HepG2 (cell line): Measurements from ENCODE around the gene ALG3. TPM values are rescaled to one million over a fixed set of nuclear protein-coding genes. Genes with fewer than 3 reads are reported as not detected.
A peak's percentile ranks its signal among the peaks of the same experiment; 100 is the strongest.

Experiments
- AGO1 ChIP-seq: fragments of 200-400 bp; formaldehyde crosslinking; IDR thresholded peaks from 2 replicates; pipeline ENCODE4 v1.6.1; 2017; ENCODE audit warnings: mild to moderate bottlenecking, low read depth, low read length, moderate library complexity; ENCODE audit not compliant: poor library complexity, severe bottlenecking
- CREM ChIP-seq, 2 experiments: sonication (generic) in 1 of 2; formaldehyde crosslinking in 1 of 2; IDR thresholded peaks; 2 replicates each; pipeline versions ENCODE4 v1.4.0 to v1.6.1; 2016 to 2020; ENCODE audit warnings: antibody characterized with exemption in 1 of 2, mild to moderate bottlenecking in 1 of 2, missing genetic modification reagents in 1 of 2
- MAZ ChIP-seq, 2 experiments: sonication (generic) in 1 of 2; formaldehyde crosslinking in 1 of 2; IDR thresholded peaks; 2 replicates each; pipeline versions ENCODE4 v1.5.0 to v1.6.1; 2012 to 2020; ENCODE audit warnings: low read depth in 2 of 2, mild to moderate bottlenecking in 2 of 2, borderline replicate concordance in 1 of 2, improper control_type of control experiment in 1 of 2, low read length in 1 of 2, missing genetic modification reagents in 1 of 2, moderate library complexity in 1 of 2
- MIER2 ChIP-seq: IDR thresholded peaks from 2 replicates; pipeline ENCODE4 v1.6.1; 2016; ENCODE audit warnings: missing biosample characterization, missing genetic modification reagents
- SAP130 ChIP-seq: IDR thresholded peaks from 2 replicates; pipeline ENCODE4 v1.6.1; 2016; ENCODE audit warnings: low read depth
- TCF7L2 ChIP-seq: IDR thresholded peaks from 2 replicates; pipeline ENCODE4 v1.6.1; 2011; ENCODE audit warnings: mild to moderate bottlenecking, low read depth, low read length, moderate library complexity
- ZFY ChIP-seq: sonication (generic); formaldehyde crosslinking; IDR thresholded peaks from 2 replicates; pipeline ENCODE4 v1.4.0; 2020; ENCODE audit warnings: missing genetic modification reagents
- ZSCAN25 ChIP-seq: sonication (generic); formaldehyde crosslinking; IDR thresholded peaks from 2 replicates; pipeline ENCODE4 v1.8.0; 2022; ENCODE audit warnings: mild to moderate bottlenecking, missing genetic modification reagents
- polyA plus RNA-seq, 8 experiments: library from polyadenylated mRNA; depleted of rRNA in 3 of 8; stranded (reverse) in 7 of 8; unstranded in 1 of 8; fragments of >200 nt; fragmentation: Illumina TruSeq in 4 of 8; extraction: Trizol in 4 of 8; gene quantifications; 2 replicates each; pipeline versions ENCODE4 v1.2.1 to v1.2.3, GENCODE V29; 2011 to 2016; ENCODE audit warnings: low read depth in 4 of 8, missing spikeins in 1 of 8, mixed read lengths in 1 of 8; ENCODE audit not compliant: insufficient read depth in 1 of 8
- total RNA-seq, 5 experiments: library from RNA; depleted of rRNA; stranded (reverse); fragments of >200 nt; fragmentation: Illumina TruSeq; extraction: Trizol; gene quantifications; 2 replicates each; pipeline ENCODE4 v1.2.3, GENCODE V29; 2016; ENCODE audit warnings: low read depth in 1 of 5
- TF ChIP-seq, protein P1 (sequence below), 2 experiments: IDR thresholded peaks; 2 replicates each; pipeline ENCODE4 v1.6.1; 2011 to 2012; ENCODE audit warnings: low read length in 2 of 2, borderline replicate concordance in 1 of 2, low read depth in 1 of 2, mild to moderate bottlenecking in 1 of 2, moderate library complexity in 1 of 2
- TF ChIP-seq, protein P2 (sequence below): sonication (generic); formaldehyde crosslinking; conservative IDR thresholded peaks from 2 replicates; pipeline ENCODE4 v1.4.0; 2020; ENCODE audit warnings: missing genetic modification reagents
- TF ChIP-seq, protein P3 (sequence below): sonication (generic); formaldehyde crosslinking; IDR thresholded peaks from 2 replicates; pipeline ENCODE4 v1.5.0; 2020; ENCODE audit warnings: mild to moderate bottlenecking, missing genetic modification reagents

The ALG3 gene
- total and polyA plus RNA-seq, 2 of the 13 experiments (the other 11 are each of a cell fraction or from before 2014, with no cell fraction given), result 46.6 to 57.1 TPM

DNA sequence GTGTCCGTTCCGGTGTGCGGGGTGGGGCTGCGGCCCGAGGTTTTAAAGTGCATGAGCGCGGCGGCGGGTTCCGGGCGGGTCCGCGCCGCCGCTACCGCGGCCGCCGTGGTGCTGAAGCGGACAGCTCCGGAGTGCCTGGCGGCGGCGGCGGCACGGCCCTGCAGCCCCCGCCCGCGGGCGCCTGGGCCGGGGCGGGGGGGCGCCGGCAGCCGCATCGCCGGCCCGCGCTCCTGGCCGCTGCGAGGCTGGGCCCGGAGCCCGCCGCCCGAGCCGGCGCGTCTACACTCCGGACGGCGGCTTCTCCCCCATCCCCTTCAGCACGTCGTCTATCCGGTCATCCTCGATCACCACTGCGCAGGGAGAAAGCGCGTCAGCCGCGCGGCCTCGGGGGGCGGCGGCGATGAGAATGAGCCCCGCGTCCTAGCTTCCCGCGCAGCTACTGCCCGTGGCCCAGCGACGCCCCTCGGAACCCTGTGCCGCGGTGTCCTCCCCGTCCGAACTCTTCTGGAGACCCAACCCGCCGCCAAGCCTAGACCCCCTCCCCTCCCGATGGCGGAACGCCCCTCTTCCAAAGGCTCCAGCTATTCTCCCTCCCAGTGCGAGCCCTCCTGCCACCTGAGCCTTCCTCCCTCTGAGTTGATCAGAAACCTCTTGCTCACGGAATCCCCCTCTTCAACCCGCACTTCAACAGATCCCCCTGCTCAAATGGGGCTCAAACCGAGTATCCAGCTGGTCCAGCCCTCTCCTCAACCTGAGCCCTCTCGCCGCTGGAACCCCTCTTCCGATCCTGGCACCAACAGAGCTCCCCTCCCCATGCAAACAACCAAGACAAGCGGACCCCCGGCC lies 11.3 kb upstream of the ALG3 start (continued):
- TF ChIP-seq, protein P1, sequence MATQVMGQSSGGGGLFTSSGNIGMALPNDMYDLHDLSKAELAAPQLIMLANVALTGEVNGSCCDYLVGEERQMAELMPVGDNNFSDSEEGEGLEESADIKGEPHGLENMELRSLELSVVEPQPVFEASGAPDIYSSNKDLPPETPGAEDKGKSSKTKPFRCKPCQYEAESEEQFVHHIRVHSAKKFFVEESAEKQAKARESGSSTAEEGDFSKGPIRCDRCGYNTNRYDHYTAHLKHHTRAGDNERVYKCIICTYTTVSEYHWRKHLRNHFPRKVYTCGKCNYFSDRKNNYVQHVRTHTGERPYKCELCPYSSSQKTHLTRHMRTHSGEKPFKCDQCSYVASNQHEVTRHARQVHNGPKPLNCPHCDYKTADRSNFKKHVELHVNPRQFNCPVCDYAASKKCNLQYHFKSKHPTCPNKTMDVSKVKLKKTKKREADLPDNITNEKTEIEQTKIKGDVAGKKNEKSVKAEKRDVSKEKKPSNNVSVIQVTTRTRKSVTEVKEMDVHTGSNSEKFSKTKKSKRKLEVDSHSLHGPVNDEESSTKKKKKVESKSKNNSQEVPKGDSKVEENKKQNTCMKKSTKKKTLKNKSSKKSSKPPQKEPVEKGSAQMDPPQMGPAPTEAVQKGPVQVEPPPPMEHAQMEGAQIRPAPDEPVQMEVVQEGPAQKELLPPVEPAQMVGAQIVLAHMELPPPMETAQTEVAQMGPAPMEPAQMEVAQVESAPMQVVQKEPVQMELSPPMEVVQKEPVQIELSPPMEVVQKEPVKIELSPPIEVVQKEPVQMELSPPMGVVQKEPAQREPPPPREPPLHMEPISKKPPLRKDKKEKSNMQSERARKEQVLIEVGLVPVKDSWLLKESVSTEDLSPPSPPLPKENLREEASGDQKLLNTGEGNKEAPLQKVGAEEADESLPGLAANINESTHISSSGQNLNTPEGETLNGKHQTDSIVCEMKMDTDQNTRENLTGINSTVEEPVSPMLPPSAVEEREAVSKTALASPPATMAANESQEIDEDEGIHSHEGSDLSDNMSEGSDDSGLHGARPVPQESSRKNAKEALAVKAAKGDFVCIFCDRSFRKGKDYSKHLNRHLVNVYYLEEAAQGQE (IDR thresholded peaks at IDR 0.05; ENCODE audit: borderline replicate concordance in 1 of 2, low read depth in 1 of 2, low read length in 2 of 2), result peak; percentile 65 to 91
- peak; percentile 69 for TF ChIP-seq MIER2 (CRISPR knock-in tag)
- peak; percentile 88 for TF ChIP-seq AGO1
- TF ChIP-seq, protein P2, sequence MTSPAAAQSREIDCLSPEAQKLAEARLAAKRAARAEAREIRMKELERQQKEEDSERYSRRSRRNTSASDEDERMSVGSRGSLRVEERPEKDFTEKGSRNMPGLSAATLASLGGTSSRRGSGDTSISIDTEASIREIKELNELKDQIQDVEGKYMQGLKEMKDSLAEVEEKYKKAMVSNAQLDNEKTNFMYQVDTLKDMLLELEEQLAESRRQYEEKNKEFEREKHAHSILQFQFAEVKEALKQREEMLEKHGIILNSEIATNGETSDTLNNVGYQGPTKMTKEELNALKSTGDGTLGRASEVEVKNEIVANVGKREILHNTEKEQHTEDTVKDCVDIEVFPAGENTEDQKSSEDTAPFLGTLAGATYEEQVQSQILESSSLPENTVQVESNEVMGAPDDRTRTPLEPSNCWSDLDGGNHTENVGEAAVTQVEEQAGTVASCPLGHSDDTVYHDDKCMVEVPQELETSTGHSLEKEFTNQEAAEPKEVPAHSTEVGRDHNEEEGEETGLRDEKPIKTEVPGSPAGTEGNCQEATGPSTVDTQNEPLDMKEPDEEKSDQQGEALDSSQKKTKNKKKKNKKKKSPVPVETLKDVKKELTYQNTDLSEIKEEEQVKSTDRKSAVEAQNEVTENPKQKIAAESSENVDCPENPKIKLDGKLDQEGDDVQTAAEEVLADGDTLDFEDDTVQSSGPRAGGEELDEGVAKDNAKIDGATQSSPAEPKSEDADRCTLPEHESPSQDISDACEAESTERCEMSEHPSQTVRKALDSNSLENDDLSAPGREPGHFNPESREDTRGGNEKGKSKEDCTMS (CRISPR knock-in tag), result no peak
- no peak for TF ChIP-seq ZSCAN25 (CRISPR knock-in tag)
- TF ChIP-seq MAZ (IDR thresholded peaks at IDR 0.05; ENCODE audit: borderline replicate concordance, low read depth, low read length), result no peak
- TF ChIP-seq MAZ (CRISPR knock-in tag; IDR thresholded peaks at IDR 0.05; ENCODE audit: low read depth), result 0 out of 2 replicates have a peak, but pooled peaks have one; percentile 12
- no peak for TF ChIP-seq TCF7L2
- no peak for TF ChIP-seq CREM (IDR thresholded peaks at IDR 0.05)
- no peak for TF ChIP-seq CREM (CRISPR knock-in tag; IDR thresholded peaks at IDR 0.05)
- 0 out of 2 replicates have a peak, but pooled peaks have one; percentile 38 for TF ChIP-seq SAP130 (CRISPR knock-in tag)
- TF ChIP-seq, protein P3, sequence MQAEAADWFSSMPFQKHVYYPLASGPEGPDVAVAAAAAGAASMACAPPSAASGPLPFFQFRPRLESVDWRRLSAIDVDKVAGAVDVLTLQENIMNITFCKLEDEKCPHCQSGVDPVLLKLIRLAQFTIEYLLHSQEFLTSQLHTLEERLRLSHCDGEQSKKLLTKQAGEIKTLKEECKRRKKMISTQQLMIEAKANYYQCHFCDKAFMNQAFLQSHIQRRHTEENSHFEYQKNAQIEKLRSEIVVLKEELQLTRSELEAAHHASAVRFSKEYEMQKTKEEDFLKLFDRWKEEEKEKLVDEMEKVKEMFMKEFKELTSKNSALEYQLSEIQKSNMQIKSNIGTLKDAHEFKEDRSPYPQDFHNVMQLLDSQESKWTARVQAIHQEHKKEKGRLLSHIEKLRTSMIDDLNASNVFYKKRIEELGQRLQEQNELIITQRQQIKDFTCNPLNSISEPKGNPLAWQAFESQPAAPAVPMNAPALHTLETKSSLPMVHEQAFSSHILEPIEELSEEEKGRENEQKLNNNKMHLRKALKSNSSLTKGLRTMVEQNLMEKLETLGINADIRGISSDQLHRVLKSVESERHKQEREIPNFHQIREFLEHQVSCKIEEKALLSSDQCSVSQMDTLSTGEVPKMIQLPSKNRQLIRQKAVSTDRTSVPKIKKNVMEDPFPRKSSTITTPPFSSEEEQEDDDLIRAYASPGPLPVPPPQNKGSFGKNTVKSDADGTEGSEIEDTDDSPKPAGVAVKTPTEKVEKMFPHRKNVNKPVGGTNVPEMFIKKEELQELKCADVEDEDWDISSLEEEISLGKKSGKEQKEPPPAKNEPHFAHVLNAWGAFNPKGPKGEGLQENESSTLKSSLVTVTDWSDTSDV, result 0 out of 2 replicates have a peak, but pooled peaks have one; percentile 48
- 0 out of 2 replicates have a peak, but pooled peaks have one; percentile 19 for TF ChIP-seq ZFY (CRISPR knock-in tag)
